Cardiac muscle cell (in vitro differentiated cells and primary cell): ENCODE results near the gene TIGD1. TPM values are rescaled to one million over a fixed set of nuclear protein-coding genes. Genes with fewer than 3 reads are reported as not detected.

Experiments
- DNase-seq, 2 donors: peaks; one replicate each; pipeline versions ENCODE4 v3.0.0 to v3.0.0-alpha.2; 2010 to 2017; ENCODE audit warnings: low read depth in 1 of 2, low spot score in 1 of 2
- H3K27ac ChIP-seq: fragments of 200-600 bp; sonication (generic); 2 replicates; pipeline ENCODE4 v1.5.1; 2016
- H3K27me3 ChIP-seq: fragments of 200-600 bp; sonication (generic); 2 replicates; pipeline ENCODE4 v1.6.0; 2016; ENCODE audit warnings: control low read depth
- H3K36me3 ChIP-seq: fragments of 200-600 bp; sonication (generic); 2 replicates; pipeline ENCODE4 v1.5.1; 2016; ENCODE audit warnings: control low read depth
- H3K4me1 ChIP-seq: fragments of 200-600 bp; sonication (generic); 2 replicates; pipeline ENCODE4 v1.8.1; 2017; ENCODE audit warnings: low read depth, mild to moderate bottlenecking, mixed run types
- H3K4me3 ChIP-seq: fragments of 200-600 bp; sonication (generic); 2 replicates; pipeline ENCODE4 v1.5.1; 2016; ENCODE audit warnings: mild to moderate bottlenecking
- H3K9me3 ChIP-seq: fragments of 200-600 bp; sonication (generic); 2 replicates; pipeline ENCODE4 v1.5.1; 2017; ENCODE audit warnings: low read depth, mild to moderate bottlenecking, control low read depth
- CTCF ChIP-seq: IDR thresholded peaks from 2 replicates; pipeline ENCODE4 v1.5.1; 2012; ENCODE audit warnings: low read depth, mild to moderate bottlenecking, low read length
- polyA plus RNA-seq: library from polyadenylated mRNA; unstranded; fragments of >200 nt; fragmentation: Nextera tagmentation; extraction: Ambion mirVana; gene quantifications from 2 replicates; pipeline ENCODE4 v1.2.1, GENCODE V29; 2016
- total RNA-seq: library from RNA; depleted of rRNA; stranded (reverse); fragments of >200 nt; gene quantifications from 2 replicates; pipeline ENCODE4 v1.2.3, GENCODE V29; 2016

Gene TIGD1
- total and polyA plus RNA-seq, 2 experiments from 2014 or later, result 10.6 to 12.5 TPM

GRCh38 chr2:232543928-232544631, 6.3 kb downstream of the TIGD1 start:
- TF ChIP-seq CTCF, result no peak
- H3K9me3 ChIP-seq, result no peaks in the 10 kb centered on the region
- no peaks in the 10 kb centered on the region for H3K27me3 ChIP-seq
- peaks cover 15% of the 10 kb centered on the region for H3K4me1 ChIP-seq
- no peak overlapping the region for H3K4me3 ChIP-seq
- no peaks in the 10 kb centered on the region for H3K36me3 ChIP-seq
- no peak for DNase-seq
- no peak overlapping the region for H3K27ac ChIP-seq

GRCh38 chr2:232543491-232543890, 6.9 kb downstream of the TIGD1 start:
- no peaks in the 10 kb centered on the region for H3K36me3 ChIP-seq
- no peak overlapping the region for H3K27ac ChIP-seq
- no peak for DNase-seq
- no peaks in the 10 kb centered on the region for H3K27me3 ChIP-seq
- peaks cover 15% of the 10 kb centered on the region for H3K4me1 ChIP-seq
- H3K4me3 ChIP-seq, result no peak overlapping the region
- no peaks in the 10 kb centered on the region for H3K9me3 ChIP-seq
- no peak for TF ChIP-seq CTCF

GRCh38 chr2:232542715-232543467, 7.5 kb downstream of the TIGD1 start:
- Histone ChIP-seq H3K4me3 (no peak overlapping the region), H3K36me3 (no peaks in the 10 kb centered on the region), H3K9me3 (no peaks in the 10 kb centered on the region), H3K4me1 (peaks cover 15% of the 10 kb centered on the region), H3K27me3 (no peaks in the 10 kb centered on the region), H3K27ac (no peak overlapping the region)
- no peak for TF ChIP-seq CTCF
- no peak for DNase-seq

- no peaks in the 10 kb centered on the region for H3K36me3 ChIP-seq
- no peak overlapping the region for H3K27ac ChIP-seq
- no peak for TF ChIP-seq CTCF
- DNase-seq, result no peak
- H3K4me1 ChIP-seq, result peaks cover 15% of the 10 kb centered on the region
- H3K9me3 ChIP-seq, result no peaks in the 10 kb centered on the region
- no peaks in the 10 kb centered on the region for H3K27me3 ChIP-seq
- no peak overlapping the region for H3K4me3 ChIP-seq
Observed at GRCh38 chr2:232541961-232542714, 8.2 kb downstream of the TIGD1 start.

- Histone ChIP-seq H3K9me3 (no peaks in the 10 kb centered on the region), H3K27ac (no peak overlapping the region), H3K4me3 (no peak overlapping the region), H3K36me3 (no peaks in the 10 kb centered on the region), H3K27me3 (no peaks in the 10 kb centered on the region), H3K4me1 (peaks cover 15% of the 10 kb centered on the region)
- no peak for DNase-seq
- TF ChIP-seq CTCF, result no peak
Observed at GRCh38 chr2:232541195-232541960, 9.0 kb downstream of the TIGD1 start.
